IPS-15b (cell line): ENCODE data around the gene LAMC3.

Experiments
- H3K27me3 ChIP-seq: one replicate; pipeline ENCODE4 v1.6.1; 2013; ENCODE audit warnings: low read length; ENCODE audit not compliant: control insufficient read depth, insufficient read depth
- H3K36me3 ChIP-seq: one replicate; pipeline ENCODE4 v1.6.1; 2013; ENCODE audit warnings: low read length; ENCODE audit not compliant: control insufficient read depth, insufficient read depth
- H3K4me1 ChIP-seq: one replicate; pipeline ENCODE4 v1.6.1; 2013; ENCODE audit warnings: mild to moderate bottlenecking, low read length; ENCODE audit not compliant: control insufficient read depth, insufficient read depth
- H3K4me3 ChIP-seq: one replicate; pipeline ENCODE4 v1.5.1; 2013; ENCODE audit warnings: low read depth, low read length
- H3K9ac ChIP-seq: one replicate; pipeline ENCODE4 v1.6.1; 2013; ENCODE audit warnings: low read depth, mild to moderate bottlenecking, low read length
- H3K9me3 ChIP-seq: one replicate; pipeline ENCODE4 v1.6.1; 2013; ENCODE audit warnings: mild to moderate bottlenecking, low read length; ENCODE audit not compliant: control insufficient read depth, insufficient read depth

LAMC3 gene

DNA sequence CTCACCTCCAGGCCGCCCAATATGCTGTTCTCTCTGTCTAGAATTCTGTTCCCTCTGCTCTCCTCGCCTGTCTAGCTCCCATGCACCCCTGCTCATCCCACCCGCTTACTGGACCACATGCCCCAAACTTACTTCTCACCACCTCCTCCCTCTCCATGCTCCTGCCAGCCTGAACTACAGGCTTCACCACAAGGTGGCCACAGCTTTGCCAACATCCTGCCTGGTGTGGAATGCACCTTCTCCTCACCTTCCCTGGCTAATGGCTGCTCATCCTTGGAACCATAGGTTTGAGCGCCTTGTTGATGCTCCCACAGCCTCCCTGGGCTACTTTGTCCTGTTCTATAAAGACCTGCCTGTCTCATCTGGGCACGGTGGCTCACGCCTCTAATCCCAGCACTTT lies 9.6 kb downstream of the LAMC3 start:
- H3K4me1 ChIP-seq, result no peaks in the 10 kb centered on the region
- no peak overlapping the region for H3K4me3 ChIP-seq
- peaks cover under 1% of the 10 kb centered on the region for H3K36me3 ChIP-seq
- H3K9me3 ChIP-seq, result no peaks in the 10 kb centered on the region
- no peaks in the 10 kb centered on the region for H3K27me3 ChIP-seq
- H3K9ac ChIP-seq, result no peak overlapping the region

DNA sequence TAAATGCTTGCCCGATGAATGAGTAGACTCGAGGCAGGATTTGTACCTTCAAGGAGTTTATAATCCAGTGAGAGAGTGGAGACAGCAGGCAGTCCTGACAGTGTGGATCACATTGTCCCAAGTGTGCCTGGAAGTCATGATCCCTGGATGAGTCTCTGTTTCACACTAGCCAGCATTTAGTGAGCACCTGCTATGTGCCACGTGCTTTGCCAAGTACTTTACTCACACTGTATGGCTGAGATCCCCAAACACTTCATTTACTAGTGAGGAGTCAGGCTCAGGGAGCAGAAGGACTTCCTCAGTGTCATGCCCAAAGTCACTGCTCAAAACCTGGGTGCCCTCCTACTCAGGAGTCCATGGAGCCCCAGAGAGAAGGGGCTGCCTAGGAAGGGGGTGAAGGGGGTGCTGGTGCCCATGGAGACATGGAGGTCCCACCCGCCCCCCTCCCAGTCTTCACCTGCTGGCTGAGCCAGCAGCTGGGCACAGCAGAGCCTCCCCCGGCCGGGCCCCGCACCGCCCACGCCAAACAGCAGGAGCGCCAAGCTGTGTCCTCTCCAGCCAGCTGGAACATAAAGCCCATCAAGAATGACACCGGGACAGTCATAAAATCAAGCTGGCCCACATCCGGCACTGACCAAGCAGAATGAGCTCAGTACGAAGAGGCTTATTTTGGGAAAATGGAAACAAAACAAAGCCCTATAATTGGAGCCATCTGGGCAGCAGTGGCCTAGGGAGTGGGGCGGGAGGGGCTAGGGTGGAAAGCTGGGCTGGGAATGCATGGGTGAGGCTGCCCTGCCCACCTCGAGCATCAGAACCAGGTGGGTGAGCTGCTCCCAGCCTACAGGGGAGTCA lies 10.6 kb downstream of the LAMC3 start:
- H3K36me3 ChIP-seq, result no peaks in the 10 kb centered on the region
- H3K9me3 ChIP-seq, result no peaks in the 10 kb centered on the region
- no peaks in the 10 kb centered on the region for H3K27me3 ChIP-seq
- no peak overlapping the region for H3K9ac ChIP-seq
- no peak overlapping the region for H3K4me3 ChIP-seq
- no peaks in the 10 kb centered on the region for H3K4me1 ChIP-seq

DNA sequence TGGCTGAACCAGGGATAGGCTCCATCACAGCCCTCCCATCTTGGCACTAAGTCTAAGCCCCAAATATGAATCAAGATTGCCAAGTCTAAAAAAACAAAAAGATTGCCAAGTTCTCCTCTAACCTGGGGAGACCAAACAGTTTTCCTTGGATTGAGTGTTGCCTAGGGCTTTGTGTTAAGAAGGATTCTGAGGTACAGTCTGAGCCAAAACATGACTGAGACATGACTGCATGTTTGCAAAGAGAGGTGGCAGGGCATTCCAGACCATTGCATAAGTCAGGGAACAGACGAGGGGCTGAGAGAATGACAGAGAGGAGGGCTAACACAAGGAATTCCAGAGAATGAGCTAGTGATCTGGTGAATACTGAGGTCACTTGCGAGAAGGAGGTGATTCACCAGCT lies 11.4 kb downstream of the LAMC3 start:
- Histone ChIP-seq H3K9me3 (no peaks in the 10 kb centered on the region), H3K9ac (no peak overlapping the region)

DNA sequence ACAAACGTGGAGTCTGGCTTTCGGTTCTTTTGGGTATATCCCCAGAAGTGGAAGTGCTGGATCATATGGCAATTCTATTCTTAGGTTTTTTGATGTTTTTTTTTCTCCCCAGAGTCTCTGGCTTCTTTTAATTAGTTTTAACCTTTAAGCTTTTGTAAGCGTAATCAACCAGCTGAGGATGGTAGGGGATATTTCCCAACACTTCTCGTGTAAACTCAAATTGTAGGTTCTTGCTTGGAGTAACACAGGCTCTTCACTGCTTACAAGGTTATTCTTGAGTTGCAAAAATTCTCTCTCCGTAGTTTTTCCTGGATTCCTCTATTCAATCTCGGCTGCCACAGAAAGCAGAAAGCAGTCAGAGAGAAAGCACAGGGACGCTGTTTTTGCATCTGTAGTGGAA lies 11.9 kb downstream of the LAMC3 start:
- Histone ChIP-seq H3K36me3 (no peaks in the 10 kb centered on the region), H3K4me1 (no peaks in the 10 kb centered on the region), H3K9me3 (no peaks in the 10 kb centered on the region), H3K27me3 (no peaks in the 10 kb centered on the region), H3K9ac (no peak overlapping the region), H3K4me3 (no peak overlapping the region)

More for the DNA sequence above, 11.4 kb downstream of the LAMC3 start:
- Histone ChIP-seq H3K4me3 (no peak overlapping the region), H3K4me1 (no peaks in the 10 kb centered on the region), H3K36me3 (no peaks in the 10 kb centered on the region), H3K27me3 (no peaks in the 10 kb centered on the region)

DNA sequence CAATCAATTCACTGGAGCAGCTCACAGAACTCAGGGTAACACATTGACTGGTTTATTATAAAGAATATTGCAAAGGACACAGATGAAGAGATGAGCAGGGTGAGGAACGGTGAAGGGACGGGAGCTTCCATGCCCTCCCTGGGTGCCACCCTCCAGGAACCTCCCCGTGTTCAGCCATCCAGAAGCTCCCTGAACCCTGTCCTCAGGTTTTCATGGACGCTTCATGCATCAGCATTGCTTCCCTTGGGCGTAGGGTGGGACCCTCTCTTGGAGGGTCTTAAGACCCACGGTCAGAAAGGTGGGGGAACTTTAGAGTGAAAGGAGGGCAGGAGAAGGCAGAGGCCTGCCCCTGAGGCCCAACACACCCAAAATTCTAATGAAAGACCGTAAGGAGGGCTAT lies 12.8 kb downstream of the LAMC3 start:
- H3K9ac ChIP-seq, result no peak overlapping the region
- no peak overlapping the region for H3K4me3 ChIP-seq
- no peaks in the 10 kb centered on the region for H3K27me3 ChIP-seq
- H3K4me1 ChIP-seq, result no peaks in the 10 kb centered on the region
- H3K9me3 ChIP-seq, result no peaks in the 10 kb centered on the region
- no peaks in the 10 kb centered on the region for H3K36me3 ChIP-seq

DNA sequence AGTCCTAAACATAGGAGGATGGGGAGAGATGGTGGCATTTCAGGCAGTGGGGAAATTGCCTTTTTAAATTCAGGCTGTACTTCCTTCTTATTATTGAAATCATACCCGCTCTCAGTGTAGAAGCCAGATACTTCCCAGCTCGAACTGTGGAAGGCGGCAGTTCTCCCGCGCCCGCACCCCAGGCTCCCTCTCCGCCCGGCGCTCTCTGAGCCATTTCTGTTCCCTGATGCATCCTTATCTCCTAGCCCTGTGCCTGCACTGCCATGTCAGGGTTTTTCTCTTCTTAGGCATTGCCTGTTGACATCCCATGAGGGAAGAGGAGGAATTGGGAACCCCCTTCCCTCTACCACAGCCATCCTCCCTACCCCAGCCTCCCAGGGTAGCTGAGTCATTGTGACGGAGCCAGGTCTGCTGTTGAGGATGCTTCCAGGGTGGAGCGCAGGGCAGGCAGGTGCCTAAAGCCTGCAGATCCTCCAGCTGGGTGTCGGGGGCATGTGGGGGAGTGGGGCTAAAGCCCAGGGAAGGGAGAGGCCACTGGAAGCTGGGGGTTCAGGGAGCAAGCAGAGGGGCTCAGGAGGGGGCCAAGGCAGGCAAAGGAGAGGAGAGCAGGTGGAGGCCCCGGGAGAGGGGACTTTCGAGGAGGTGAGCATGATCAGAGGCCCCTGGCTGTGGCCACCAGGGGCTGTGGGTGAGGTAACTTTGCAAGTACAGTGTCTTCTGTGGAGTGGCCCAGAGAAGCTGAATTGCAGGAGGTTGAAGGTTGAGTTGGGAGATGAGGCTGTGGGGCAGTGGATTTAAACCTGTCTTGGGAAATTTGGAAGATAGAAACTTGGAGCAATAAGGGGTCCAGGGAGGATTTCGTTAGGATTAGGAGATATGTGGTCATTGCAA lies 16.2 kb downstream of the LAMC3 start:
- Histone ChIP-seq H3K27me3 (no peaks in the 10 kb centered on the region), H3K9ac (no peak overlapping the region), H3K9me3 (no peaks in the 10 kb centered on the region), H3K36me3 (no peaks in the 10 kb centered on the region), H3K4me3 (no peak overlapping the region), H3K4me1 (no peaks in the 10 kb centered on the region)

DNA sequence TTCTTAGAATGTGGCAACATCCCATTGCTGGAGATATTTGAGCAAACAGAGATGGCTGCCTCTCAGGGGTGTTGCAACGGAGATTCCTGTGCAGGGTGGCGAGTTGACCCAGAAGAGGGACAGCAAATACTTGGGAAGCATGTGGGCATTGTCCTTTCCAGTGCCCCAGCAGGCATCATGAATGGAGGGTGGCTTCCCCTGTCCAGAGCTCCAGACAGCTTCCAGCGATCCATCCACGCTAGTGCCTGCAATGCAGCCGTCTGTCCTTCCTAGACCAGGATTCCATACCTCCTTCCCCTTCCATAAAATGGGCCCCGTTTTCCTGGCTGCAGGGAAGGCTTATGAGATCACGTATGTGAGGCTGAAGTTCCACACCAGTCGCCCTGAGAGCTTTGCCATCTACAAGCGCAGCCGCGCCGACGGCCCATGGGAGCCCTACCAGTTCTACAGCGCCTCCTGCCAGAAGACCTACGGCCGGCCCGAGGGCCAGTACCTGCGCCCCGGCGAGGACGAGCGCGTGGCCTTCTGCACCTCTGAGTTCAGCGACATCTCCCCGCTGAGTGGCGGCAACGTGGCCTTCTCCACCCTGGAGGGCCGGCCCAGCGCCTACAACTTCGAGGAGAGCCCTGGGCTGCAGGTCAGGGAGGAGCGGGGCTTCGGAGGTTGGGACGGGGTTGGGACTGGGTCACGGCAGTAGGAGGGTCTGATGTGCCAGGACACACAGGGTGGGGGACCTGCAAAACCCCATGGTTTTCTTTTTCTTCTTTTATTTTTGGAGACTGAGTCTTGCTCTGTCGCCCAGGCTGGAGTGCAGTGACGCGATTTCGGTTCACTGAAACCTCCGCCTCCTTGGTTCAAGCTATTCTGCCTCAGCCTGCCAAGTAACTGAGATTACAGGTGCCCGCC lies 17.2 kb downstream of the LAMC3 start:
- no peaks in the 10 kb centered on the region for H3K4me1 ChIP-seq
- no peak overlapping the region for H3K4me3 ChIP-seq
- H3K27me3 ChIP-seq, result no peaks in the 10 kb centered on the region
- H3K9ac ChIP-seq, result no peak overlapping the region
- H3K36me3 ChIP-seq, result no peaks in the 10 kb centered on the region
- no peaks in the 10 kb centered on the region for H3K9me3 ChIP-seq

DNA sequence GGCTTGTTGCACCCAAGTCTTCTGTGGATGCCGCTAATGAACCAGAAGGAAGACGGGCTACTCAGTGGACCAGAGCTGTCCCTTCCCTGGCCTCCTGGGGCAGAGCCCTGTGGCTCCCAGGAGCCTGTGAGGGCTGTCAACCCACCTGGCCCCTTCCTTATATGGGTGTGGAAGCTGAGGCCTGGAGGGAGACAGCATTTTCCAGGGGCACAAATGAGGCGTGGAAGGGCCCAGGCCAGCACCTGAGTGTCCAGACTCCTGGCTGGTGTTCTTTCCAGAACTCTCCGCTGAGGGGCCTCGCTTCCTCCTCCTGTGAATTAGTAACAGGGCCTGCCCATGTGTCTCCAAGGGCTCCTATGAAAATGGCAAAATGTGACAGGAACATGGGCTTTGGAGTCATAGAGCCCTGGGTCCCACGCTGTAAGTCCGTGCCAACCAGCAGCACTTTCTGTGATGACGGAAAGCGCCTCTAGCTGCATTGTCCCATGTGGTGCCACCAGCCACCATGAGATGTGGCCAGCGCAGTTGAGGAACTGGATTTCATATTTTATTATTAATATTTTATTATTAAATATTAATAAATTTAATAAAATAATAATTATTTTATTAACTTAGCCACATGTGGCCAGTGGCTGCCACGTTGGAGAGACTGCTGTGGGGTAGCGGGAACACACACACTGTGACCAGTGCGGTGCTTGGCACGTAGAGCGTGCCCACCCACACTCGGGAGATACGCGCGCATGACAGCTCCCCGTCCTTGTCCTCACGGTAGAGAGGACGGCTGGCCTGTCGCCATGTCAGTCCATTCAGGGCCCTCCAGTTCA lies 18.3 kb downstream of the LAMC3 start:
- Histone ChIP-seq H3K9me3 (no peaks in the 10 kb centered on the region), H3K4me1 (no peaks in the 10 kb centered on the region), H3K9ac (no peak overlapping the region), H3K36me3 (no peaks in the 10 kb centered on the region), H3K27me3 (no peaks in the 10 kb centered on the region), H3K4me3 (no peak overlapping the region)

DNA sequence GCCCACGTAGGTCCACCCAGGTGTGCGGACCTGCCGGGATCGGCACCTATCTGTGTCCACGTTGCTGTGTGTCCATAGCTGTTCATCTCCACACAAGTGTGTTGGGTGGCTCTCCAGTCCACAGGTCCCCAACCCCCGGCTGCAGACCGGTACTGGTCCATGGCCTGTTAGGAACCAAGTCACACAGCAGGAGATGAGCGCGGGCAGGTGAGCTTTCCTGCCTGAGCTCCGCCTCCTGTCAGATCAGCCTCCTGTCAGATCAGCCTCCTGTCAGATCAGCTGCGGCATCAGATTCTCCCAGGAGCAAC lies 18.9 kb downstream of the LAMC3 start:
- no peaks in the 10 kb centered on the region for H3K27me3 ChIP-seq

DNA sequence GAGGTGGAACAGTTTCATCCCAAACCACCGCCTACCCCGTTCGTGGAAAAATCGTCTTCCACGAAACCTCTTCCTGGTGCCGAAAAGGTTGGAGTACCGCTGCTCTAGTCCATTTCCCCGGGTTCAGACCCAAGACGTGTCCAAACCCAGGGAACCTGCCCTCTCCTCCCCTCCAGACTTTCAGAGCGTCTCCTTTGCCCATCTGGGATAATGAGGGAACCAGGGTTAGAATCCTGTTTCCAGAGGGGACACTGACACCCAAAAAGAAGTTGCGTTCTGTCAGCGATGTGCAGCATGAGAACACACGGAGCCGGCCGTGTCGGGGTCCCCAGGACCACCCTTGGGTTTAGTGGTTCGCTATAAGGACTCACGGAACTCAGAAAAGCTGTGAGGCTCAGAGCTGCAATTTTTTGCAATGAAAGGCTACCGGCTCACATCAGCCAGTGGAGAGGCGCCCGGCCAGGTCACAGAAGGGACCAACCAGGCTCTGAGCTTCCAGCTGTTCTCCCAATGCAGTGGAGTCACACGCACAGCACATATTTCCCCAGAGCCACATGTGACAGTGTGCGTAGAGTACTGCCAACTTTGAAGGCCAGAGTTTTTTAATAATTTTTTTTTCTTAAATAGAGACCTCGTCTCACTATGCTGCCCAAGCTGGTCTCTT lies 19.4 kb downstream of the LAMC3 start:
- Histone ChIP-seq H3K9ac (no peak overlapping the region), H3K4me3 (no peak overlapping the region), H3K27me3 (no peaks in the 10 kb centered on the region), H3K36me3 (no peaks in the 10 kb centered on the region), H3K9me3 (no peaks in the 10 kb centered on the region), H3K4me1 (no peaks in the 10 kb centered on the region)

More for the DNA sequence above, 18.9 kb downstream of the LAMC3 start:
- Histone ChIP-seq H3K9ac (no peak overlapping the region), H3K4me1 (no peaks in the 10 kb centered on the region), H3K36me3 (no peaks in the 10 kb centered on the region), H3K4me3 (no peak overlapping the region), H3K9me3 (no peaks in the 10 kb centered on the region)
